T47D (cell line): ENCODE results near the gene SERHL2.
"Not testable (repeated sequence)": the region's sequence is repeated elsewhere in the genome, so short reads cannot be mapped to it uniquely, and the experiment has no call there.

ENCODE experiments used
- DNase-seq, 2 experiments: peaks; one replicate each; pipeline versions ENCODE4 v3.0.0 to v3.0.0-alpha.2; 2011 to 2012; ENCODE audit warnings: low read depth in 1 of 2, low spot score in 1 of 2
- JUND ChIP-seq: IDR thresholded peaks from 2 replicates; pipeline ENCODE4 v1.6.1; 2012; ENCODE audit warnings: low read depth
- in situ Hi-C: cut with HindIII; loops from 2 replicates; pipeline ENCODE4 v1.10.0; 2016; ENCODE audit warnings: low sequenced_read_pairs, low pct_unique_long_range_greater_than_20kb

Gene SERHL2

GRCh38 chr22:42595434-42595833 is 41.7 kb downstream of the SERHL2 start:
- DNase-seq = no peak
- no peak for TF ChIP-seq JUND
- in situ Hi-C loops = no loop called here

- DNase-seq = no peak
- no peak for TF ChIP-seq JUND
- in situ Hi-C loops = no loop called here
These were observed 42.6 kb downstream of the SERHL2 start for GRCh38 chr22:42596336-42596735.

GRCh38 chr22:42596863-42597530 is 43.2 kb downstream of the SERHL2 start:
- in situ Hi-C loops = no loop called here
- TF ChIP-seq JUND = no peak
- DNase-seq = no peak

- DNase-seq = peak in 1 of 2 experiments; percentile 49
- in situ Hi-C loops = no loop called here
These were observed 48.2 kb downstream of the SERHL2 start for GRCh38 chr22:42601879-42602465.

GRCh38 chr22:42602470-42602869 is 48.7 kb downstream of the SERHL2 start:
- TF ChIP-seq JUND = no peak
- DNase-seq = no peak
- in situ Hi-C loops = no loop called here

More at GRCh38 chr22:42601879-42602465, 48.2 kb downstream of the SERHL2 start:
- no peak for TF ChIP-seq JUND

GRCh38 chr22:42603427-42603826 is 49.7 kb downstream of the SERHL2 start:
- in situ Hi-C loops = no loop called here
- no peak for TF ChIP-seq JUND
- no peak for DNase-seq

GRCh38 chr22:42604403-42604802 is 50.6 kb downstream of the SERHL2 start:
- in situ Hi-C loops = no loop called here
- DNase-seq = peak in 1 of 2 experiments; percentile 35
- no peak for TF ChIP-seq JUND

- DNase-seq, in situ Hi-C loops: not testable (repeated sequence)
These were observed 53.9 kb downstream of the SERHL2 start for GRCh38 chr22:42607641-42608040.

GRCh38 chr22:42608136-42608822 is 54.5 kb downstream of the SERHL2 start:
- no peak for DNase-seq
- TF ChIP-seq JUND = no peak
- in situ Hi-C loops = no loop called here

- TF ChIP-seq JUND = no peak
- DNase-seq = no peak
- in situ Hi-C loops = no loop called here
These were observed 55.1 kb downstream of the SERHL2 start for GRCh38 chr22:42608823-42609361.

- in situ Hi-C loops = no loop called here
- no peak for TF ChIP-seq JUND
- no peak for DNase-seq
These were observed 56.4 kb downstream of the SERHL2 start for GRCh38 chr22:42610186-42610585.

GRCh38 chr22:42611051-42611450 is 57.3 kb downstream of the SERHL2 start:
- in situ Hi-C loops = no loop called here
- no peak for TF ChIP-seq JUND
- DNase-seq = no peak

- no peak for TF ChIP-seq JUND
- in situ Hi-C loops = no loop called here
- DNase-seq = no peak
These were observed 58.6 kb downstream of the SERHL2 start for GRCh38 chr22:42612336-42612735.
